NB4 (cell line): ENCODE data around the gene RAB11FIP3.

Source experiments
- POLR2A ChIP-seq: IDR thresholded peaks from 2 replicates; pipeline ENCODE4 v1.6.1; 2011; ENCODE audit warnings: mild to moderate bottlenecking; ENCODE audit not compliant: insufficient read length; ENCODE audit errors: extremely low read depth
- TF ChIP-seq, protein P1 (sequence below): IDR thresholded peaks from one replicate; pipeline ENCODE4 v1.5.1; 2012; ENCODE audit warnings: low read depth, low read length
- TF ChIP-seq, protein P2 (sequence below): IDR thresholded peaks from 2 replicates; pipeline ENCODE4 v1.6.1; 2011; ENCODE audit warnings: low read depth, low read length

DNA sequence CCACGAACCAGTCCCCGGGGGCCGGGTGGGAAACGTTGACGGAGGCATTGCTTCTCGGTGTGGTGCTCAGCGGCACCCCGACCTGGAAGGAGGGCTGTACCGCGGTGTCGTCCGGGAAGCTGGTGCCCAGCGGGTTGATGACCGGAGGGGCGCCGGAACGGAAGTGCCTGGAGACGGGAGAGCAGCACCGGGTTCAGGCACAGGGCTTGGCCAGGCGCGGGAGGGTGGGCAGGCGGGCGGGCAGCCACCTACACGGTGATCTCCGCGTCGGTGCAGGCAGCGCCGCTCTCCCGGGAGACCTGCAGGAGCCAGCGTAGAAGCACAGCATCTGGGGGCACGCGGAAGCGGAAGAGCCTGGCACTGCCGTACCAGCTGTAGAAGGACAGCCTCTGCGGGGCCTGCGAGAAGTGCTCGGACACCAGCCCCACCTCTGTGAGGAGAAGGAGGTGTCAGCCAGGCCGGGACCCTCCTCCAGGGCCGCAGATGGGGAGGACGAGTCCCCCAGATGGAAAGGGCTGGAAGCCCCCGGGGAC is 48.0 kb upstream of the RAB11FIP3 start:
- TF ChIP-seq, protein P1, sequence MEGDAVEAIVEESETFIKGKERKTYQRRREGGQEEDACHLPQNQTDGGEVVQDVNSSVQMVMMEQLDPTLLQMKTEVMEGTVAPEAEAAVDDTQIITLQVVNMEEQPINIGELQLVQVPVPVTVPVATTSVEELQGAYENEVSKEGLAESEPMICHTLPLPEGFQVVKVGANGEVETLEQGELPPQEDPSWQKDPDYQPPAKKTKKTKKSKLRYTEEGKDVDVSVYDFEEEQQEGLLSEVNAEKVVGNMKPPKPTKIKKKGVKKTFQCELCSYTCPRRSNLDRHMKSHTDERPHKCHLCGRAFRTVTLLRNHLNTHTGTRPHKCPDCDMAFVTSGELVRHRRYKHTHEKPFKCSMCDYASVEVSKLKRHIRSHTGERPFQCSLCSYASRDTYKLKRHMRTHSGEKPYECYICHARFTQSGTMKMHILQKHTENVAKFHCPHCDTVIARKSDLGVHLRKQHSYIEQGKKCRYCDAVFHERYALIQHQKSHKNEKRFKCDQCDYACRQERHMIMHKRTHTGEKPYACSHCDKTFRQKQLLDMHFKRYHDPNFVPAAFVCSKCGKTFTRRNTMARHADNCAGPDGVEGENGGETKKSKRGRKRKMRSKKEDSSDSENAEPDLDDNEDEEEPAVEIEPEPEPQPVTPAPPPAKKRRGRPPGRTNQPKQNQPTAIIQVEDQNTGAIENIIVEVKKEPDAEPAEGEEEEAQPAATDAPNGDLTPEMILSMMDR = no peak
- no peak for TF ChIP-seq POLR2A
- TF ChIP-seq, protein P2, sequence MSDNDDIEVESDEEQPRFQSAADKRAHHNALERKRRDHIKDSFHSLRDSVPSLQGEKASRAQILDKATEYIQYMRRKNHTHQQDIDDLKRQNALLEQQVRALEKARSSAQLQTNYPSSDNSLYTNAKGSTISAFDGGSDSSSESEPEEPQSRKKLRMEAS = no peak
